DND-41 (cell line): ENCODE results near the gene VCAN.

ENCODE experiments used
- ATAC-seq: fragments of 200-7000 bp; cut with Tn5 transposase; 3 replicates; pipeline ENCODE4 v1.9.1; 2021; ENCODE audit warnings: low read depth; ENCODE audit not compliant: insufficient read depth
- DNase-seq: peaks from one replicate; pipeline ENCODE4 v3.0.0-alpha.2; 2020
- H2AFZ ChIP-seq: 2 replicates; pipeline ENCODE4 v1.6.0; 2012; ENCODE audit warnings: low read depth, low read length
- H3K27ac ChIP-seq: 2 replicates; pipeline ENCODE4 v1.5.1; 2012; ENCODE audit warnings: low read length, inconsistent platforms
- H3K27me3 ChIP-seq: fragments of 200-600 bp; sonication (generic); 2 replicates; pipeline ENCODE4 v1.6.0; 2012; ENCODE audit warnings: low read length, mild to moderate bottlenecking, inconsistent platforms; ENCODE audit not compliant: insufficient read depth, poor library complexity
- H3K36me3 ChIP-seq: 2 replicates; pipeline ENCODE4 v1.5.1; 2012; ENCODE audit warnings: low read length, inconsistent platforms; ENCODE audit not compliant: insufficient read depth
- H3K4me1 ChIP-seq: 2 replicates; pipeline ENCODE4 v1.5.1; 2012; ENCODE audit warnings: mild to moderate bottlenecking, low read length; ENCODE audit not compliant: insufficient read depth
- H3K4me2 ChIP-seq: 2 replicates; pipeline ENCODE4 v1.6.0; 2012; ENCODE audit warnings: mild to moderate bottlenecking, moderate library complexity, low read length, inconsistent platforms; ENCODE audit not compliant: insufficient read depth
- H3K4me3 ChIP-seq, 2 experiments: fragments of 200-600 bp in 1 of 2; shearing (Covaris generic) in 1 of 2; 2 replicates each; pipeline ENCODE4 v1.5.1; 2012 to 2016; ENCODE audit warnings: inconsistent platforms in 2 of 2, low read length in 2 of 2, mild to moderate bottlenecking in 2 of 2, low read depth in 1 of 2, moderate library complexity in 1 of 2
- H3K79me2 ChIP-seq: 2 replicates; pipeline ENCODE4 v1.6.0; 2012; ENCODE audit warnings: low read length, inconsistent platforms; ENCODE audit not compliant: insufficient read depth
- H3K9ac ChIP-seq: 2 replicates; pipeline ENCODE4 v1.6.0; 2012; ENCODE audit warnings: low read depth, mild to moderate bottlenecking, inconsistent platforms, low read length, moderate library complexity
- H3K9me3 ChIP-seq: 2 replicates; pipeline ENCODE4 v1.5.1; 2012; ENCODE audit warnings: low read length, moderate library complexity, mild to moderate bottlenecking, inconsistent platforms; ENCODE audit not compliant: insufficient read depth, severe bottlenecking
- H4K20me1 ChIP-seq: 2 replicates; pipeline ENCODE4 v1.6.0; 2012; ENCODE audit warnings: low read length; ENCODE audit not compliant: insufficient read depth
- EZH2 ChIP-seq: IDR thresholded peaks from 3 replicates; pipeline ENCODE4 v1.6.1; 2012; ENCODE audit warnings: borderline replicate concordance, low read depth, mild to moderate bottlenecking, moderate library complexity, low read length, inconsistent platforms; ENCODE audit not compliant: severe bottlenecking
- TF ChIP-seq, protein P1 (sequence below): IDR thresholded peaks from 2 replicates; pipeline ENCODE4 v1.5.1; 2012; ENCODE audit warnings: borderline replicate concordance, low read length, moderate library complexity, mild to moderate bottlenecking; ENCODE audit not compliant: poor library complexity, severe bottlenecking; ENCODE audit errors: extremely low read depth

VCAN gene

DNA sequence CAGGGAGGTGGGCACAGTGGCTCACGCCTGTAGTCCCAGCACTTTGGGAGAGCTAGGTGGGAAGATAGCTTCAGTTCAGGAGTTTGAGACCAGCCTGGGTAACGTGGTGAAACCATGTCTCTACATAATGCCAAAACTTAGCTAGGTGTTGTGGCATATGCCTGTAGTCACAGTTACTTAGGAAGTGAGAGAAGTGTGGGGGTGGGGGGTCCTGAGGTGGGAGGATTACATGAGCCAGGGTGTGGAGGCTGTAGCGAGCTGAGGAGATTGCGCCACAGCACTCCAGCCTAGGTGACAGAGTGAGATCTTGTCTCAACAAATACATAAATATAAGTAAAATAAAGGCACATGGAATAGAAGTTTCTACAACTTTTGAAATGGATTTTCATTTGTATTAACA lies 23.1 kb downstream of the VCAN start:
- H3K4me3 ChIP-seq, result no peak overlapping the region
- no peaks in the 10 kb centered on the region for H3K27me3 ChIP-seq
- no peaks in the 10 kb centered on the region for H3K36me3 ChIP-seq
- 0 out of 2 replicates have a peak overlapping the region, but pooled peaks have one; percentile 7 for H2AFZ ChIP-seq
- DNase-seq, result no peak
- no peaks in the 10 kb centered on the region for H4K20me1 ChIP-seq
- no peak overlapping the region for H3K27ac ChIP-seq
- TF ChIP-seq EZH2, result no peak
- TF ChIP-seq, protein P1, sequence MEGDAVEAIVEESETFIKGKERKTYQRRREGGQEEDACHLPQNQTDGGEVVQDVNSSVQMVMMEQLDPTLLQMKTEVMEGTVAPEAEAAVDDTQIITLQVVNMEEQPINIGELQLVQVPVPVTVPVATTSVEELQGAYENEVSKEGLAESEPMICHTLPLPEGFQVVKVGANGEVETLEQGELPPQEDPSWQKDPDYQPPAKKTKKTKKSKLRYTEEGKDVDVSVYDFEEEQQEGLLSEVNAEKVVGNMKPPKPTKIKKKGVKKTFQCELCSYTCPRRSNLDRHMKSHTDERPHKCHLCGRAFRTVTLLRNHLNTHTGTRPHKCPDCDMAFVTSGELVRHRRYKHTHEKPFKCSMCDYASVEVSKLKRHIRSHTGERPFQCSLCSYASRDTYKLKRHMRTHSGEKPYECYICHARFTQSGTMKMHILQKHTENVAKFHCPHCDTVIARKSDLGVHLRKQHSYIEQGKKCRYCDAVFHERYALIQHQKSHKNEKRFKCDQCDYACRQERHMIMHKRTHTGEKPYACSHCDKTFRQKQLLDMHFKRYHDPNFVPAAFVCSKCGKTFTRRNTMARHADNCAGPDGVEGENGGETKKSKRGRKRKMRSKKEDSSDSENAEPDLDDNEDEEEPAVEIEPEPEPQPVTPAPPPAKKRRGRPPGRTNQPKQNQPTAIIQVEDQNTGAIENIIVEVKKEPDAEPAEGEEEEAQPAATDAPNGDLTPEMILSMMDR, result no peak
- no peaks in the 10 kb centered on the region for H3K79me2 ChIP-seq
- no peaks in the 10 kb centered on the region for H3K4me1 ChIP-seq
- peaks cover 2% of the 10 kb centered on the region for H3K9me3 ChIP-seq
- H3K9ac ChIP-seq, result no peak overlapping the region
- no peak overlapping the region for H3K4me2 ChIP-seq
- no peak for ATAC-seq

DNA sequence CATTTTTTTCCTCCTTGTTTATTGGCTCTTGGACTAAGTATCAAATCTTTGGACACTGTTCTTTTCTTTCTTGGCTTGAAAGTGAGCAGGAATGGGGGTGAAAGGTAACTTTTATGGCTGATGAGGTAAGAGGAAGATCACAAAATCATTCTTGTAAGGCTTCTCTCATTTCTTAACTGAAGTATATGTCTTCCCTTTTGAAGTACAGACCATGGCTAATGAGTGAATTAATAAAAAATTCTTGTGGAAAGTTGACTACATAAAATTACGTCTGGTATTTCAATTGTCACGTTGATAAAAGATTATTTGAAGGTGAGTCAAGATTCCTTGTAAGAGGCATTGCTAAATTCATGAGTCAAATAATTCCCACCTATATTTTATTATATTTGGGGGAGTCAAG lies 25.1 kb downstream of the VCAN start:
- Histone ChIP-seq H3K4me3 (no peak overlapping the region), H2AFZ (no peak overlapping the region), H3K9ac (no peak overlapping the region), H3K27ac (no peak overlapping the region), H4K20me1 (no peaks in the 10 kb centered on the region), H3K27me3 (no peaks in the 10 kb centered on the region), H3K79me2 (no peaks in the 10 kb centered on the region), H3K4me2 (no peak overlapping the region), H3K4me1 (no peaks in the 10 kb centered on the region), H3K9me3 (peaks cover 2% of the 10 kb centered on the region), H3K36me3 (no peaks in the 10 kb centered on the region)
- no peak for TF ChIP-seq EZH2
- TF ChIP-seq, protein P1, result no peak
- ATAC-seq (no peak), DNase-seq (no peak)

DNA sequence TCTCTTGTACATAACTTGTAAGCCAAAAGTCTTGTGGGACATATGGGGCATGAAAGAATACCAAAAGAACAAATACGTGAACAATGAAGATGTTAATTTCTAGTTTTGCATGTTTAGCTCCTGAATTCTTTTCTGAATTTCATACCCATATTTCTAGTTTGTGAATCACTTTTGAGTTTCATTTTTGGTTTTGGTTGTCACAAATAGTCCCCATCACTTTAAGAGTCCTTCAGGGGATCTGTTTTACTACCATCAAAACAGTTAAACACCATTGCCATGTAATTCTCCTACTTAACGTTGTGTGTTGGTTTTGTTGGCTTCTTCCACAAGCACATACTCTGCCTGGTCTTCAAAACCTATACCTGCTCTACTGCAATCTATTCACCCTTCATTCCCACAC lies 27.0 kb downstream of the VCAN start:
- TF ChIP-seq EZH2, result no peak
- TF ChIP-seq, protein P1, result no peak

DNA sequence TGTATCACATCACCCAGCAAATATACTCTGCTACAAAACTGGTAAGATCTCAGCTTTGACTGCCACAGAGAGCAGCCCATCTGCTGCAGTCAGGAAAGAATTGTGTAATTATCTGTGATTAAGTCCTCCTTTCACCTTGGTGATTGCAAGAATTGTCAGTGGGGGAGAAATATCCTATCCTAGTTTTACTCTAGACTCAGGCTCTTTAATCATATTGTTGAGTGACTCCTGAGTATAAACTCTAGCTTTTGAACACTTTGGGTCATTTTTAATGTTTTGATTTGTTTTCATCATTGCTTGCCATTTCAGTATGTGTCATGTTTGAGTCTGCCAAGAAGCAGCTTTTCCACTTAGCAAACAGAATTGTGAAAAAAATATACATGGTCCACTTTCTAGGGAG lies 32.1 kb downstream of the VCAN start:
- H3K9me3 ChIP-seq, result peaks cover 5% of the 10 kb centered on the region
- ATAC-seq, result no peak

More for the DNA sequence above, 27.0 kb downstream of the VCAN start:
- H3K79me2 ChIP-seq, result no peaks in the 10 kb centered on the region
- no peaks in the 10 kb centered on the region for H4K20me1 ChIP-seq
- no peaks in the 10 kb centered on the region for H3K27me3 ChIP-seq
- no peaks in the 10 kb centered on the region for H3K36me3 ChIP-seq
- no peak overlapping the region for H3K27ac ChIP-seq
- no peak overlapping the region for H3K9ac ChIP-seq
- DNase-seq (no peak), ATAC-seq (no peak)
- no peak overlapping the region for H3K4me3 ChIP-seq
- no peak overlapping the region for H3K4me2 ChIP-seq
- H3K4me1 ChIP-seq, result no peaks in the 10 kb centered on the region
- H3K9me3 ChIP-seq, result no peaks in the 10 kb centered on the region
- H2AFZ ChIP-seq, result 0 out of 2 replicates have a peak overlapping the region, but pooled peaks have one; percentile 7

More for the DNA sequence above, 32.1 kb downstream of the VCAN start:
- H3K4me1 ChIP-seq, result no peaks in the 10 kb centered on the region
- no peaks in the 10 kb centered on the region for H3K27me3 ChIP-seq
- no peak for DNase-seq
- no peak overlapping the region for H2AFZ ChIP-seq
- H3K9ac ChIP-seq, result no peak overlapping the region
- no peak overlapping the region for H3K4me2 ChIP-seq
- no peaks in the 10 kb centered on the region for H4K20me1 ChIP-seq
- H3K4me3 ChIP-seq, result no peak overlapping the region
- H3K27ac ChIP-seq, result no peak overlapping the region
- TF ChIP-seq EZH2, result no peak
- TF ChIP-seq, protein P1, result no peak
- no peaks in the 10 kb centered on the region for H3K36me3 ChIP-seq
- H3K79me2 ChIP-seq, result no peaks in the 10 kb centered on the region
